ENCODE results near the gene RPP14.

The RPP14 gene

DNA sequence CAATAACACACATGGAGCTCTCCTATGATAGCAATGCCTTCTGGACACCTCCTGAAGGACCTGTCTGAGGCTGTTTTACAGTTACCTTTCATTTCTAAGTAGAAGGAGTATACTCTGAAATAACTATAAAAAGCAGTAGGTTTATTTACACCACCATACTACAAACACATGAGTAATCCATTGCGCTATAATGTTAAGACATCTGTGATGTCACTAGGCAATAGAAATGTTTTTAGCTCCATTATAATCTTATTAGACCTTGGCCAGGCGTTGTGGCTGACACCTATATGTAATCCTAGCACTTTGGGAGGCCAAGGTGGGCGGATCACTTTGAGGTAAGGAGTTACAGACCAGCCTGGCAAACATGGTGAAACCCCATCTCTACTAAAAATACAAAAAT lies 51.4 kb downstream of the RPP14 start:
- no peak for DNase-seq (ENCODE audit: low read depth)

- no peak for DNase-seq (ENCODE audit: low read depth)
These were observed 52.0 kb downstream of the RPP14 start for GRCh38 chr3:58358092-58358491.

GRCh38 chr3:58358808-58359207 lies 52.8 kb downstream of the RPP14 start:
- DNase-seq (ENCODE audit: low read depth), result no peak

- DNase-seq (ENCODE audit: low read depth), result no peak
These were observed 53.6 kb downstream of the RPP14 start for GRCh38 chr3:58359621-58360020.

GRCh38 chr3:58361866-58362265 lies 55.8 kb downstream of the RPP14 start:
- DNase-seq (ENCODE audit: low read depth), result no peak

- DNase-seq (ENCODE audit: low read depth), result no peak
These were observed 60.7 kb downstream of the RPP14 start for GRCh38 chr3:58366699-58367098.

DNA sequence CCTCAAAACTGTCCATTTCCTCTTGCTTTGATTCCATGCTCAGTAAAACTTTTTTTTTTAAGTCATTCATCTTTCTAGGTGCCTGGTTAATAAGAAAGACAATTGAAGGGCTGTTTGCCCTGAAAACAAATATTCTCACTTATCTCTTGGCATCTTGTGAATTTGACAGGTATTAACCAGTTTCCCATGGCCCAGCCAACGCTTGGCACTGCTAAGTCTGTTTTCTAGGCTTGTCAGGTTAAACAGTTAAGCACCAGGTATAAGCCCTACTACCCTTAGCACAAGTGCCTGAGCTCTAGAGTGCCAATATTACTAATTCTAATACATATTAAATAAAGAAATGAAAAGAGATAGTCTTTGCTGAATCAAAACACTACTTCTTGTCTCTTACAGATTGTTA lies 63.0 kb downstream of the RPP14 start:
- DNase-seq (ENCODE audit: low read depth), result no peak
